Fibroblast of peridontal ligament (primary cell): ENCODE data around the gene RXRB.

ENCODE experiments used
- DNase-seq: peaks from one replicate; pipeline ENCODE4 v3.0.0-alpha.2; 2010; ENCODE audit errors: extremely low read depth

RXRB gene

DNA sequence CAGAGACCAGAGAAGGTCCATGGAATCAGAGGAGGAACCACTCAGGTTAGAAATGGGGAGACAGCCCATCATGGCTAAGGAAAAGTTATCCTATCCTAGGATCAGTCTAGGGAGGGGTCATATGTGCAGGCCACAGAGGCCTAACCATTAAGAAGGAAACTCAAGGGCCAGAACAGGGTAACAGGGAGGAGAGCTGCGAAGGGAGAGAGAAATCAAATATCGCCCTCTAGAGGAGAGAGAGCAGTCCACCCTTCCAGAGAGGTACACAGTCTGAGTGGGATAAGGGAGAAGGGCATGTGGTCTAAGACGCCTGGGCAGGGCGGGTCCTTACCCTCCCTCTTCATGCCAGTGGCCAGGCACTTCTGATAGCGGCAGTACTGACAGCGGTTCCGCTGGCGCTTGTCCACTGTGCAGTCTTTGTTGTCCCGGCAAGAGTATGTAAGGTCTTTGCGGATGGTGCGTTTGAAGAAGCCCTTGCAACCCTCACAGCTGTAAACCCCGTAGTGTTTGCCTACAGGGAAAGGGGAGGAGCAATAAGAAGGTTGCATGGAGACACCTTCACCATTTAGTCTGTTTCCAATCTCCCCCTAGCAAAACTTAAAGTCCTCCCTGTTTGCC, 2.9 kb downstream of the RXRB start:
- DNase-seq: peak; percentile 68

DNA sequence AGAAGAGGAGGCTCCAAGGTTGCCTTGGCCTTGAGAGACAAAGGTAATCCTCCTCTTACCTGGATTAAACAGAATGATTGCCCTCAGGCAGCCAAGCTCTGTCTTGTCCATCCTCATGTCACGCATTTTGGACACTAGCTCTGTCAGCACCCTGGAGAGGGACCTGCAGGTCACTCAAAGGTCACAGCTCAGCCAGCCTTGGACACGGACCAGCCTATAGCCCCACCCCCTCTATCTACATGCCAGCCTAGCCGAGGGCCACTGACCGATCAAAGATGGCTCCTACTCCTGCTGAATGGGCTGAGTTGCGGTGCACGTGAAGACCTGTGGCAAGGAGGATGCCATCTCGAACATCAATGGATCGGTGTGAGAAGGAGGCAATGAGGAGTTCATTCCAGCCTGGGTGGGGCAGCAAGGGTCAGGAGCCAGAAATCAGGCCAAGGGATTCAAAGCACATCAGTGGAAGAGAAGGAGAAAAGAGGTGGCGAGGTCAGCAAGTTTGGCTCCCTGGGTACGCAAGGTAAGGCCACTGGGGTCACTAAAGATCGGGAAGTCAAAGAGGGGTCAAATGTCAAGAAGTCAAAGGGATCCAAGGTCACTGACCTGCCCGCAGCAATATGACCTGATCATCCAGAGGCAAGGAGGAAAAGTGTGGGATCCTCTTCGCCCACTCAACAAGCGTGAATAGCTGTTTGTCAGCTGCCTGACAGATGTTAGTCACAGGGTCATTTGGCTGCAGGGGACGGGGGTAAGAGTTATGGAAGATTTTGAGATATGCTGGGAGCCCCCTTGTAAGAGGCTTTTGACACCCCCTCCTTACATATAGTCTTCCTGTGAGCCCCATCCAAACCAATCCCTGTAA, 4.9 kb downstream of the RXRB start:
- no peak for DNase-seq

DNA sequence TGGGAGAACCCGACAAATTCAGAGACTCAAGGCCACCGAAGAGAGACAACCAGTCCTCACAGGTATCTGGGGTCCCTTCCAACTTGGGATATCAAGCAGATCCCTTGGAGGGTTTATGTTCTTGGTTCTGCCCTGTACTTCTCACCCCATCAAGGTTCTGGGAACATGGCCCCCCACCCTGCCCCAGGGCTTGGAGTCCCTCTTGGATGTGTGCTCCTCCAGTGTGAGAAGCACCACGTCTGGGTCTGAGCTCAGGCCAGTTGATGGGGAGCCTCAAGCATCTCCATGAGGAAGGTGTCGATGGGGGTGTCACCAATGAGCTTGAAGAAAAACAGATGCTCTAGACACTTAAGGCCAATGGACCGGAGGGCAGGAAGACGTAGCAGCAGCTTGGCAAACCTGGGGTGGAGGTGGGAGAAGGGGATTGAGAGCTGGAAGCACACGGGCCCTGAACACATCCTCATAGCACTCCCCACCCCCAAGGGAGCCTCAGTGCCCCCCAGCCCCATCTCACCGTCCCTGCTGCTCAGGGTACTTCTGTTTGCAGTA, 6.0 kb downstream of the RXRB start:
- DNase-seq: no peak

DNA sequence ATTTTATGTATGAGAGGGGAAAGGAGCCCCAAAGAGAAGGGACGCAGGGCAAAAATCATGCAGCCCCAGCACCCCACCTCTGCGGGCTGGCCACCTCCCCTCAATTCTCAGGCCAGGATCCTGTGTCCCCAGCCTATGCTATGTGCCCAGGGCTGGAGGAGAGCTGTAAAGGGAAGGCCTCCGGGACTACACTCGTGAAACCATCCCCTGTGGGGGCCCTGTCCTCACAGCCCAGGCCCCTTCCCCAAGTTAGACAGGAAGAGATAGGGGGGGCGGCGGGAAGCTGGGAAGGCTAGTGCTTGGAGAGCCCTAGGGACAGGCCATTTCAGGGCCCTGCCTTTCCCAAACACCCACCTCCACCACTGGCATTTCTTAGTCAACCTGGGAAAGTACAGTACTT, 6.8 kb downstream of the RXRB start:
- DNase-seq: no peak

DNA sequence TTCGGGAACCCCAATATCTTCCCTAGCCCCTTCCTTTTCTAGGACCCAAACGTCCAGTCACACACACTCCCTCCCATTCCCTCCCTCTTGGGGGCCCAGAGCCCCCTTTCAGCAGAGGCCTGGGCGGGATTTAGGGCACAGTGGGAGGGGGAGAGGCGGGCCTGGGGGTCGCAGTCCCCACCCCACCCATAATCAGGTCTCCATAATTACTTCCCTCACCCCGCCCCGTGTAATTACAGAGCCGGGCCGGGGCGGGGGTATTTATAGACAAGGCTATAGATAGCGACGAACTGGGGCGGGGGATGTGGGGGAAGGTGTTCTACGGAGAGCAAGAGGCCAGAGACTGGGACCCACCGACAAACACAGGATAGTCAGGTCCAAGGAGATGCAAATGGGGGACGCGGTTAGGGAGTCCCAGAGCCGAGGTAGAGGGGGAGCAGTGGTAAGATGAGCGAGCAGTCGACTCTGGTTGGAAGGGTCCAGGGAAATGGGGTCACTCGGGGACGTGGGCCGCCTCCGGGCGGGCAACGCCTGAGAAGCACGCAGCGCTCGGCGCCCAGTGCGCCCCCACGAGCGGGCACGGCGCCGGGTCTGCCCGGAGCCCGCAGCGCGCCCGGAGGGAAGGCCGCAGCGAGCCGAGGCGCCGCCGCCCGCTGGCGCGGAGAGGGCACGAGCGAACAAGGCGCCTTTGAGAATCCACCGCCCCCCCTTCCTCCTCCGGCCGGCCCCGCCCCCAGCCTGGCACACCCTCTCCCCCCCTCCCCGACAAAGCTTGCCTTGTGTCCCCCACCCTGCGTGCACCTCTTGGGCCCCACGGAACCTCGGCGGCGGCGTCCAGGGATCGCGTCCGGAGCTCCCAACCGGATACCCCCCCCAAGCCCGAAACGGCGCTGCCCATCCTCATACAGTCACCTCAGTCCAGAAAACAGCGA, 7.5 kb downstream of the RXRB start:
- DNase-seq: no peak

DNA sequence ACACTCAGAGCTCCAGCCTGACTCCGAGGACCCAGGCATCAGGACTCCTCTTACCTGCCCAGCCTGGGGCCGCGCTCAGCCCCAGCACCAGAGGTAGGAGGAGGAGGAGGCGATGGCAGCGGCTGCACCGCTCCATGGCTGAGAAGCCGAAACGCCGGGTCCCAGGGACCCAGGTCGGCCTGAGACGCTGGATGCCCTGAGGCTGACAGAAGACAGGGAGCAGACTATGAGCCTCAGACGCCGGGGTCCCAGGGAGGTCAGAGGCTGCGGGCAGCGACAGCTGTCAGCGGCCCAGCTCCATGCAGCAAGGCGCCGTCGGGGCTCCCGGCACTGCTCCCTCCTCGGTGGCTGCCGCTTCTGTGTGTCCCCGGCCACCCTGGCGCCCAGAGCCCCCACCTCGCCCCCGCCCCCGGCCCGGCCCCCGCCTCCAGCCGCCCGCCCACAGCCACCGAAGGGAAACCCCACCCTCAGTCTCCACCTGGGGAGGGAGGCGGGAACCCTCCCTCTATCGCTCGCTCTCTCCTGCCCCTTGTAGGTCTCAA, 8.3 kb downstream of the RXRB start, which contains the start of gene COL11A2:
COL11A2 (minus strand) TSS at position 363 of the 542 bp plus-strand sequence; CDS start at position 136, 227 bp downstream.
- no peak for DNase-seq

DNA sequence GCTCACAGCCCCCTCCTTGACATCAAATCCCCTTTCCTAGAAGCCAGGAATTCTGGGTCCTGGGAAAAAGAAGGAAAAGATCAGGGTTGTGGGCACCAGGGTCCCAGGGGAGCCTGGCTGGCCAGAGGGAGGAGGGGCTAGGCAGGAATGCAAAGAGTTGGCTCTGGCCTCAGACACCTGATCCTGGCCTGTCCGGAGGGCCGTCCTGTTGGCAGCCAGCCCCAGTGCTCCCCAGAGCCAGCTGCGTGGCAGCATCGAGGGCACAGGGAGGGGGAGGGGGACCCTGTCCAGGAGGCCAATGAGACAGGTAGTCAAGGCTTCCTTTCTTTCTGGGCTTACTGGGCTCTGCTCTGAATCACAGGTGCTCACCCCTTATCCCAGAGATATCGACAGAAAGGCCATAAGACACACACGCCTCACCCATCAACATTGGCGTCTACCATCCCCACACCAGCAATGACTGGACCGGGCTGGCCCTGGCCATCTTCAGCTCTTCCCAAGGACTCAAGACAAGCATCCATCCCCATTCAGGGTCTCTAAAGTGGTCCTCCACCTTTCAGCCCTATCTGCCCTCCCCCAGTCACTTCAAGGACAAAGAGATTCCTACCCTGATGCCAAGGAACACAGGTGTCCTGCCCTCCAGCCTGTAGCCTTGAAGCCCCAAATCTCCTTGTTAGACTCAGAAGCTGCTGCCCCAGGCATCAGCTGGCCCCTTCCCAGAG, 8.9 kb downstream of the RXRB start:
- DNase-seq: no peak

DNA sequence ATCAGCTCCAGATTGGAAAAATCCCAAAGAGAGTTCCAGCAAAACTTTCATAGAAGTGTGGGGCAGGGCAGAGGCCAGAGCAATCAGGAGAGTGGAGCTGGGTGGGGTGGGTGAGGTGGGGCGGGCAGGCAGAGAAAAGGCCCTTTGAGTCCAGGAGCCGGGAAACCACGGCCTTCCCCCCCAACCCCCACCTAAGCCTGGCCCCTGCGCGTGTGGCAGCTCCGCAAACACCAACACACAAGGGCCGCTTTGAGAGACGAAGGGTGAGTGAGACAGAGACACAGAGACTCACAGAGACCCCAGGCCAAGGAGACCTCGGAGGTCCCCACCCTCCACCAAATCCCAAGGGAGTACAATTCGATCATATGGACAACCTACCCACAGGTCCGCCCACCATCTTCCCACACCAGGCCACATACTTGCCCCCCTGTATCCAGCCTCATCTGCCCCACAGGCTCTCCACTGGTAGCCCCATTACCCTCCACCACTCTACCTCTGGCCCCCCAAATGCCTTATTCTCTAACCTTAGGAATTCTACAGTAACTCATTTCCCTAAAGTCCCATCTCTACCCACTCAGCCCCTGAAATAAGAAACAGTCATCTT, 9.9 kb downstream of the RXRB start:
- no peak for DNase-seq

DNA sequence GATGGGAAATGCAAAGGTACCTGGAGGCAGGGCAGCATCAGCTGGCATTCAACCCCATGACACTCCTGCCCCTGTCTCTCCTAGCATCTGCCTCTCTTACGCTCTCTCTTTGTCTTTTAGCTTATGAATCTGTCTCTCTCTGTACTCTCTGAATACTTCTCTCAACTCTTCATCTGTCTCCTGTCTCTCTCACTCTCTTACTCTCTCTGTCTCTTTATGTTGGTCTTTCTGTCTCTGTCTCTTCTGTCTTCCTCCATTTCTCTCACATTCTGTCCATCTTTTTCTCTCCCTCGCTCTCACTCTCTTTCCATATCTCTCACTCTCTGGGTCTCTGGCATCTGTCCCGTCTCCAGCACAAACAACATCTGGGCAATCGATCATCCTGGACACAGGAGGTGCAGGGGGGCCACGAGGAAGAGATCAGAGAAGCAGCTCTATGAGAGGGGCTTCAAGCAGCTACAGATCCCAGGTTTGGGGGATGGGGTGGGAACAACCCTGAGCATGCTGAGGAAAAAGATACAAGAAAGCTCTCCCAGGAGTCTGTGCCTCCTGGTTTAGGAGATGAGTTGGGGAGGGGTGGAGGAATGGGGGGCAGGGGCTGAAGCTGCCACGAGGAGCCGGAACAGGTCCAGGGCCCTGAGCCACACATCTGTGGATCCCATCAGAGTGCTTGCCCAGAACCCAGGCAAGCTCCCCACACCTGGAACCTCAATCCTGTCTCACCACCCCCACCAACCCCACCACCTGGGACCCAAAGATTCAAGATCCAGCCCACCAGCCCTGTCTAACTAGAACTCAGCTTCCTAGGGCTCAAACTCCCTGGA, 10.6 kb downstream of the RXRB start:
- no peak for DNase-seq

DNA sequence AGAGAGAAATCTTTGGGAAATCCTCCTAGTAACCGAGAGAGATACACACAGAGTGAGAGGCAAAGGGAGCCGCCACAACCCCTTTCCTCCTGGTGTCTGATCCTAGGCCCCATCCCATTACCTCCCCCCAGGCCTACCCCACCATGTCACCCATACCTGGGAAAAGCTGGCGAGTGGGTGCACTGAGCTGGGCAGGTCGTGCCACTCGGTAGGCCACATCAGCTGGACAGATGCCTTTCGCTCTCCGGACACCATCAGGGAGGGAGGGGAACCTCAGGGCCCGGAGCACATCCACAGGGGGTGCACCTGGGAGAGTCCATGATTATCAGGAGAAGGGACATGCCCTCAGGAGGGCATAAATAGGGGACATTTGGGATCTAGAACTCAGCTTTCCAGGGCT, 11.3 kb downstream of the RXRB start:
- DNase-seq: no peak

DNA sequence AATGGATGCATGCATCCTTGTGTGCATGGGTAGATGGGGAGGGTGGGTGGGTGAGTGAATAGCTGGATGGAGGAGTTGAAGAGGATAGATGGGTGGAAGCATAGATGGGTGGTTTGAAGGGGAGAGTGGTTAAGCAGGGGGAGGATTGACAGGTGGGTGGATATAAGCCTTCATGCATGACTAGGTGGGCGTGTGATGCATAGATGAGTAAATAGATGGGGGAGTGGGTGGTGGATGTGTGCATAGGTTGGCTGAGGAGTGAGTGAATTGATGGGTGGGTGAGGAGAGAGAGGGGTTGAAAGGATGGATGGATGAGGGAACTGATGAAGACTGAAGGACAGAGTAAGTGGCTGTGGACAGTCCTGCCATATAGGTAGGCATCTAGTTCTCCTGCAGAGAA, 12.7 kb downstream of the RXRB start:
- DNase-seq: no peak

DNA sequence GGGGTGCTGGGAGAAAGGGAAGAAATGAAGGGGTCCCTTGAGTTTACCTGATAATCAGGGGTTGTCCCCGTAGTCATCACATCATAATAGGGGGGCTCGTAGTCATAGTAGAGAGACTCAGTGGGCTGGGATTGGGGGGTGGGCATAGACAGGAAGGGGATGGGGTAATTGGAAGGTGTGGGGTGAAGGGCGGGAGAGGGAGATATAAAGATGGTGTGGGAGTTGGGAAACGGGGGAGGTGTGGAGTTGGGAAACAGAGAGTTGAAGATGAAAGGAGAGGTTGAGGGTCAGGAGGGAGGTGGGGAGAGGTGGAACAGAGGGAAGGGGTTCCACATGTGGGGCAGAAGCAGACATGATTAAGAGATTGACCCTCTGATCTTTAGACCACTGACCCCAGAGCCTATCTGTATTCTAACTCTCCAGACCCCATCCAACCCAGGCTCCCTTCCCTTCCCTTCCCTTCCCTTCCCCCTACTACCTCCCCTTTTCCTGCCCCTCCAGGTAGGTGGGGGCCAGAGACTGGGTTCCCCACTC, 14.7 kb downstream of the RXRB start:
- no peak for DNase-seq

DNA sequence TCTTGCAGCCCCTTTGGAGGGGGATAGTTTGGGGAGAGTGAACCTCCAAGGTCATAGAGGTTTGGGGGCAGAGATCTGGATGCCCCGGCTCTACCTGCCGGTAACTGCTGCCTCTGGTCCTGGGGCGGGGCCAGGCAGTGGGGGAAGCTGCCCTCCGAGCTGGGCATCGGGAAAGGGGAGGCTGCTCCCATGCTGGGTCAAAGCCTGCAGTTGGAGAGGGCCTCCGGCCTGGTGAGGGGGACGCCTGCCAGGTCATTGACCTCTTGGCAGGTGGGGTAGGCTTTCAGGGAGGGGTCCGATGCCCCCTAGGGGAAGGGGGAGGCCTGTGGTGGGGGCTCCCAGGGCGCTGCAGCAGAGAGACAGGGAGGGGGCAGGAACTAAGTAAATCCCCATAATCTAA, 15.3 kb downstream of the RXRB start:
- DNase-seq: no peak

DNA sequence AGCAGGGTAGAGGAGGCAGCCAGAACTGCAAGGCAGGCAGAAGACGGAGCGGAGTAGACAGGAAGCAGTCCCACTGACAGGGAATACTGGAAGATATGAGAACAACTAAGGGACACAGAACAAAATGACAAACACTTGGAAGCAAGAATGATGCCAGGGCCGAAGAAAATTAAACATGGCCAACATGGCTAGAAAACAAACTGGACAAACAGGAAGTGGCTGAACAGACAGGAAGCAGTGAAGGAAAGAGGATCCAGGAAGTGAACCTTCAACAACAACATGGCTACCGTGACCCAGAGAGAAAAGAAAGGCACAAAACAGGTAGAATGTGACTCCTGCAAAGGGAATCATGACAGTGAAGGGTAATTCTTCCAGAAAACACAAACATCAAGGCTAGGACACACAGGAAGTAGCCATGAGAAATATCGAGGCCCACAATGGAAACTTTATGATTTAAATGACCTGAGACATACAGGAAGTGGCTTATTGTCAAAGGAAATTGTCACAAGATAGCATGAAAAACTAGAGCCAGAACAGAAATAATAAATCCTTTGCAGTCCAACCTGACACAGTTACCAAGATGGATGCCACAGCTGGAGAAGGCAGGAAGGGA, 17.3 kb downstream of the RXRB start:
- no peak for DNase-seq

DNA sequence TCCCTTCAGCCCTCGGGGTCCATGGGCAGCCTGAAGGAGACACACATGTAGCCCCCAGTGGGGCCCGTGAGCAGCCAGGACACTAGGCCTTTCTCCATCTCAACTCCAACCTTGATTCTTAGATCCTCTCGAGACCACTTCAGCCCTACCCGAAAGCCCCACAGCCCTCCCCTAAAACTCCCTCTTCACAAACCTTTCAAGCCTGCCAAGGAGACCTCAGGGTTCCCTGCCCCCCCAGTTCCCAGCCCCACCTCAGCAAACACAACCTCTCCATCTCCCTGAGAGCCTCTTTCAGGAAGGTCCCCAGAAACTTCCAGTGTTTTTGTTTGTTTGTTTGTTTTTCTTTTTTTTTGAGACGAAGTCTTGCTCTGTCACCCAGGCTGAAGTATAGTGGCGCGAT, 19.3 kb downstream of the RXRB start:
- DNase-seq: no peak

DNA sequence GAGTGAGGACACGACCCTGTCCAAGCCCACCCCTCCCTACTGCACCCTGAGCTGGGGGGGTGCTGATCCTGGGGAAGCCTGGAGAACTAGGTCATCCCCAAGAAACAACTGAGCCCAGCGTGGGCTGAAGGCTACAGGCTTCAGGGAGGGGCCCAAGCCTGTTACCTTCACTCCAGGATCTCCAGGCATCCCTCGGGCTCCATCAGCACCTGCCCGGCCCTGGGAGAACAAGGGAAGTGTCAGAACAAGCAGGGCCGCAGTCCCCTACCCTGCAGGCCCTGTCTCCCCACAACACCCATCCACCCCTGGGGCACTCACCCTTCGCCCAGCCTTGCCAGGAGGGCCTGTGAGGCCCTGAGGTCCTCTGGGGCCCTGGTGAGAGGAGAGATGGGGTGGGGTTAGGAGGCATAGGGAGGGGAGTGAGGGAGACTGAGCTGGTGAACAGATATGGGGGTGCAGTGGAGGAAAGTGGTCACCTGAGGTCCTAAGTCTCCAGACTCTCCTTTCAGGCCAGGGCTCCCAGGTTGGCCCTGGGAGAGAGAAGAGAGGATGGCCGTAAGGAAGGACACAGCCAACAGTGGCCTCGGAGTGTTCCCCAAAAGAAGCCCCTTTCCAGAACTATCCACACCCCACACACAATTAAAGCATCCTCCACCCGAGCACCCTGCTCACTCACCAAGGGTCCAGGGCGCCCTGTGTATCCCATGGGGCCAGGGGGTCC, 21.6 kb downstream of the RXRB start:
- DNase-seq: no peak

DNA sequence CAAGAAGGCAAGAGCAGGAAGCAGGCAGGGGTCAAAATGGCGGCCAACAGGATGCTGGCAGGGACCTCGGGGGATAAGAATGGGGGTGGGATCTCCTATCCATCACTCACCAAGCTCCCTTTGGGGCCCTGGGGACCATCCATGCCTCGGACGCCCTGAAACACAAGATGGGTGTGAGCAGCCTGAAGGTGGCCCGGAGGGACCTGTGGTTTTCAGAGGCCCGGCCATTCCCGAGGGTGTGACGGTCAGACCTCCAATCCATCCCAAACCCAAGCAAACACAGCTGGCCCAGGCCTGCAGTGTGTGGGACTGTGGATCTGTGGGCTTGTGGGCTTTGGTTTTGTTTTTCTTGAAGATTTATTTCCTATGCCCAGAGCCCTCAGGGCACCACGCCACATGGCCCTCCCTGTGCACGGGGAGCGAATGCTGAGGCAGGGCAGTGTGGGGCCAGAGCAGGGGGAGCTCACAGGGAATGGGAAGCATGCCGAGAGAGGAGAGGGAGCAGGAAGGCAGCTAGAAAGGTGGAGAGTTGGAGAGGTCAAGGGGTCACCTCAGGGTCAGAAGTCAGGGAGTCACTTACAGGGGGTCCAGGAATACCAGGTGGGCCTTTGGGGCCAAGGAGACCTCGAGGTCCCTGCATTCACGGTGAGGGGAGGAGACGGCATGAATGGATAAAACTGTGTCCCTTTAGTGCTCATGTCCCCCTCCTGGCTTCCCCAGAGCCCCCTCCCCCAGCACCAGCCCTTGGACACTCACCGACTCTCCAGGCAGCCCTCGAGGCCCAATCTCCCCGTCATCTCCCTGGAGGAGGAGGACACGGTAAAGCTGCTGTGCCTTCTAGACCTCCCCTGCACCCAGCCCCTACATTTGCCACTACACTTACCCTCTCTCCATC, 22.7 kb downstream of the RXRB start:
- DNase-seq: peak; percentile 47
